Epithelial cell of esophagus (primary cell): ENCODE results near the gene GNAT3.

Experiments used
- DNase-seq: peaks from one replicate; pipeline ENCODE4 v3.0.0; 2010; ENCODE audit warnings: low read depth
- H3K4me3 ChIP-seq: 2 replicates; pipeline ENCODE4 v1.5.1; 2011; ENCODE audit warnings: mild to moderate bottlenecking, low read length, control low read depth
- CTCF ChIP-seq: IDR thresholded peaks from 2 replicates; pipeline ENCODE4 v1.5.1; 2011; ENCODE audit warnings: low read depth, mild to moderate bottlenecking, low read length, control low read depth, inconsistent platforms; ENCODE audit not compliant: insufficient read depth; ENCODE audit errors: missing control alignments

Gene GNAT3

GRCh38 chr7:80467069-80467468, 44.8 kb downstream of the GNAT3 start:
- H3K4me3 ChIP-seq, result no peak overlapping the region
- no peak for DNase-seq
- TF ChIP-seq CTCF, result no peak

GRCh38 chr7:80466636-80467035, 45.2 kb downstream of the GNAT3 start:
- no peak for TF ChIP-seq CTCF
- H3K4me3 ChIP-seq, result no peak overlapping the region
- peak; percentile 34 for DNase-seq

- no peak for DNase-seq
- H3K4me3 ChIP-seq, result no peak overlapping the region
- TF ChIP-seq CTCF, result no peak
Observed at GRCh38 chr7:80464211-80464610, 47.7 kb downstream of the GNAT3 start.

GRCh38 chr7:80463272-80463920, 48.5 kb downstream of the GNAT3 start:
- no peak overlapping the region for H3K4me3 ChIP-seq
- TF ChIP-seq CTCF, result no peak
- peak; percentile 54 for DNase-seq

GRCh38 chr7:80460857-80461256, 51.0 kb downstream of the GNAT3 start:
- no peak overlapping the region for H3K4me3 ChIP-seq
- no peak for TF ChIP-seq CTCF
- DNase-seq, result no peak

- no peak for TF ChIP-seq CTCF
- no peak for DNase-seq
- no peak overlapping the region for H3K4me3 ChIP-seq
Observed at GRCh38 chr7:80459776-80460510, 51.9 kb downstream of the GNAT3 start.
